H9 (cell line): ENCODE measurements around the gene CPA2. TPM values are rescaled to one million over a fixed set of nuclear protein-coding genes. Genes with fewer than 3 reads are reported as not detected.

Experiments
- DNase-seq: peaks from one replicate; pipeline ENCODE4 v3.0.0-alpha.2; 2017
- H2AFZ ChIP-seq: one replicate; pipeline ENCODE4 v1.6.1; 2013; ENCODE audit warnings: mild to moderate bottlenecking, low read length, control low read depth, moderate library complexity
- H2AK5ac ChIP-seq: 2 replicates; pipeline ENCODE4 v1.6.1; 2013; ENCODE audit warnings: low read length, control low read depth, mixed read lengths; ENCODE audit not compliant: insufficient read length
- H2BK120ac ChIP-seq: one replicate; pipeline ENCODE4 v1.6.1; 2013; ENCODE audit warnings: low read depth, mild to moderate bottlenecking, low read length, control low read depth, inconsistent platforms; ENCODE audit not compliant: poor library complexity, severe bottlenecking
- H2BK12ac ChIP-seq: 2 replicates; pipeline ENCODE4 v1.6.1; 2013; ENCODE audit warnings: low read length, control low read depth, mixed read lengths, low read depth; ENCODE audit not compliant: insufficient read length
- H2BK15ac ChIP-seq: 2 replicates; pipeline ENCODE4 v1.6.1; 2013; ENCODE audit warnings: low read depth, low read length, control low read depth
- H2BK20ac ChIP-seq: one replicate; pipeline ENCODE4 v1.6.1; 2013; ENCODE audit warnings: low read depth, mild to moderate bottlenecking, low read length, control low read depth, inconsistent platforms; ENCODE audit not compliant: poor library complexity, severe bottlenecking
- H2BK5ac ChIP-seq: 2 replicates; pipeline ENCODE4 v1.6.1; 2013; ENCODE audit warnings: low read length, control low read depth, mixed read lengths; ENCODE audit not compliant: insufficient read length
- H3K14ac ChIP-seq: 2 replicates; pipeline ENCODE4 v1.6.1; 2013; ENCODE audit warnings: low read length, control low read depth; ENCODE audit not compliant: insufficient read depth
- H3K18ac ChIP-seq: 2 replicates; pipeline ENCODE4 v1.6.1; 2013; ENCODE audit warnings: low read depth, mild to moderate bottlenecking, mixed read lengths, low read length, control low read depth; ENCODE audit not compliant: insufficient read length
- H3K23ac ChIP-seq: 2 replicates; pipeline ENCODE4 v1.6.1; 2013; ENCODE audit warnings: low read length, control low read depth, mixed read lengths, low read depth; ENCODE audit not compliant: insufficient read length
- H3K23me2 ChIP-seq: 2 replicates; pipeline ENCODE4 v1.6.1; 2013; ENCODE audit warnings: low read depth, mild to moderate bottlenecking, mixed read lengths, low read length, control low read depth; ENCODE audit not compliant: insufficient read length, poor library complexity, severe bottlenecking
- H3K27ac ChIP-seq: 2 replicates; pipeline ENCODE4 v1.5.1; 2013; ENCODE audit warnings: low read length, control low read depth, mixed read lengths, low read depth; ENCODE audit not compliant: insufficient read length
- H3K27me3 ChIP-seq: 2 replicates; pipeline ENCODE4 v1.6.1; 2013; ENCODE audit warnings: low read length, control low read depth, inconsistent platforms; ENCODE audit not compliant: insufficient read depth
- H3K4ac ChIP-seq: 2 replicates; pipeline ENCODE4 v1.6.1; 2013; ENCODE audit warnings: low read depth, mild to moderate bottlenecking, control low read depth, inconsistent platforms, low read length, moderate library complexity
- H3K4me1 ChIP-seq: 2 replicates; pipeline ENCODE4 v1.6.1; 2013; ENCODE audit warnings: low read length, control low read depth, inconsistent platforms; ENCODE audit not compliant: insufficient read depth
- H3K4me2 ChIP-seq: 2 replicates; pipeline ENCODE4 v1.6.1; 2013; ENCODE audit warnings: low read length, control low read depth, mixed read lengths; ENCODE audit not compliant: insufficient read length, insufficient read depth
- H3K56ac ChIP-seq: 2 replicates; pipeline ENCODE4 v1.6.1; 2013; ENCODE audit warnings: low read depth, mild to moderate bottlenecking, mixed read lengths, low read length, control low read depth; ENCODE audit not compliant: insufficient read length
- H3K79me1 ChIP-seq: 2 replicates; pipeline ENCODE4 v1.6.1; 2013; ENCODE audit warnings: low read depth, mild to moderate bottlenecking, moderate library complexity, low read length, control low read depth, inconsistent platforms; ENCODE audit not compliant: insufficient read depth, poor library complexity, severe bottlenecking
- H3K79me2 ChIP-seq: 2 replicates; pipeline ENCODE4 v1.6.1; 2013; ENCODE audit warnings: low read length, control low read depth, inconsistent platforms; ENCODE audit not compliant: insufficient read depth
- H3K9ac ChIP-seq: 2 replicates; pipeline ENCODE4 v1.6.1; 2013; ENCODE audit warnings: low read length, control low read depth, mixed read lengths; ENCODE audit not compliant: insufficient read length; ENCODE audit errors: extremely low read depth
- H3K9me3 ChIP-seq: one replicate; pipeline ENCODE4 v1.6.1; 2013; ENCODE audit warnings: low read depth, low read length, inconsistent platforms; ENCODE audit not compliant: control insufficient read depth
- H3T11ph ChIP-seq: one replicate; pipeline ENCODE4 v1.6.1; 2013; ENCODE audit warnings: mild to moderate bottlenecking, low read length, control low read depth, inconsistent platforms
- H4K20me1 ChIP-seq: one replicate; pipeline ENCODE4 v1.6.1; 2013; ENCODE audit not compliant: control insufficient read depth, insufficient read length, insufficient read depth
- H4K5ac ChIP-seq: 2 replicates; pipeline ENCODE4 v1.6.1; 2013; ENCODE audit warnings: low read depth, mild to moderate bottlenecking, mixed read lengths, low read length, control low read depth; ENCODE audit not compliant: insufficient read length
- H4K8ac ChIP-seq: replicated peaks from 2 replicates; pipeline ENCODE4 v1.6.1; 2013; ENCODE audit warnings: low read length, control low read depth, mixed read lengths, low read depth; ENCODE audit not compliant: insufficient read length
- H4K91ac ChIP-seq: 2 replicates; pipeline ENCODE4 v1.6.1; 2013; ENCODE audit warnings: low read depth, mild to moderate bottlenecking, moderate library complexity, mixed read lengths, low read length, control low read depth; ENCODE audit not compliant: insufficient read length
- H3K27ac Mint-ChIP-seq, 3 experiments: 2 replicates in 2 of 3; 3 replicates in 1 of 3; pipeline ENCODE4 v1.8.0; 2020 to 2021; ENCODE audit warnings: mixed read lengths in 3 of 3, mild to moderate bottlenecking in 1 of 3, moderate library complexity in 1 of 3
- H3K27me3 Mint-ChIP-seq: 2 replicates; pipeline ENCODE4 v1.8.0; 2021; ENCODE audit warnings: low read depth, mild to moderate bottlenecking, moderate library complexity, mixed read lengths
- H3K36me3 Mint-ChIP-seq, 3 experiments: 2 replicates in 2 of 3; 3 replicates in 1 of 3; pipeline ENCODE4 v1.8.0; 2020 to 2021; ENCODE audit warnings: low read depth in 3 of 3, mixed read lengths in 3 of 3; ENCODE audit not compliant: insufficient read depth in 1 of 3
- H3K4me1 Mint-ChIP-seq, 2 experiments: 2 replicates each; pipeline ENCODE4 v1.8.0; 2020; ENCODE audit warnings: mixed read lengths in 2 of 2
- H3K4me3 Mint-ChIP-seq, 2 experiments: 2 replicates in 1 of 2; 3 replicates in 1 of 2; pipeline ENCODE4 v1.8.0; 2020 to 2021; ENCODE audit warnings: mild to moderate bottlenecking in 2 of 2, mixed read lengths in 2 of 2, moderate library complexity in 1 of 2
- H3K9me3 Mint-ChIP-seq, 2 experiments: 2 replicates in 1 of 2; 3 replicates in 1 of 2; pipeline ENCODE4 v1.8.0; 2020; ENCODE audit warnings: mild to moderate bottlenecking in 2 of 2, mixed read lengths in 2 of 2, moderate library complexity in 1 of 2
- CTCF ChIP-seq: fragments of 200-600 bp; sonication (generic); conservative IDR thresholded peaks from 3 replicates; pipeline ENCODE4 v1.8.0; 2021; ENCODE audit warnings: antibody characterized with exemption, mild to moderate bottlenecking
- WGBS: extraction: QIAGEN DNeasy Blood & Tissue Kit; methylation state at CpG from one replicate; pipeline ENCODE4 v1.1.7; 2013; ENCODE audit warnings: missing lambda C conversion rate, low lambda C conversion rate, mixed read lengths; ENCODE audit not compliant: insufficient read length; ENCODE audit errors: extremely low coverage; 5-methylcytosine and 5-hydroxymethylcytosine counted together
- total RNA-seq: library from RNA; stranded (reverse); gene quantifications from 2 replicates; pipeline ENCODE4 v1.2.1, GENCODE V29; 2021

The CPA2 gene
- total RNA-seq, 1 experiment from 2014 or later = not detected

GRCh38 chr7:130334274-130334673 is 67.6 kb downstream of the CPA2 start:
- Histone ChIP-seq H4K20me1 (no peaks in the 10 kb centered on the region), H2AFZ (no peak overlapping the region), H4K91ac (no peak overlapping the region), H3K9ac (no peak overlapping the region), H3T11ph (no peak overlapping the region), H3K4ac (no peak overlapping the region), H3K79me1 (no peaks in the 10 kb centered on the region), H2BK5ac (no peak overlapping the region), H3K9me3 (no peaks in the 10 kb centered on the region), H3K23me2 (no peaks in the 10 kb centered on the region), H2BK15ac (no peak overlapping the region), H4K5ac (no peak overlapping the region), H3K27ac (no peak overlapping the region), H3K56ac (no peak overlapping the region), H3K14ac (no peak overlapping the region), H3K27me3 (no peaks in the 10 kb centered on the region), H4K8ac (no peak overlapping the region), H3K23ac (no peak overlapping the region), H3K4me1 (peaks cover 6% of the 10 kb centered on the region; the same call in 1 of the 2 replicates), H2BK20ac (no peak overlapping the region), H3K4me2 (no peak overlapping the region), H3K79me2 (no peaks in the 10 kb centered on the region), H3K18ac (no peak overlapping the region), H2BK12ac (no peak overlapping the region), H2BK120ac (no peak overlapping the region), H2AK5ac (no peak overlapping the region)
- Mint-ChIP-seq H3K4me1 (peaks cover 16 to 21% of the 10 kb centered on the region in 2 experiments), H3K27me3 (no peaks in the 10 kb centered on the region), H3K36me3 (no peaks in the 10 kb centered on the region), H3K4me3 (no peak overlapping the region), H3K27ac (no peak overlapping the region), H3K9me3 (no peaks in the 10 kb centered on the region)
- no CpG with 5 or more reads among the region's 6 CpGs for WGBS
- no peak for DNase-seq
- TF ChIP-seq CTCF = no peak
